Heart right ventricle (tissue), 16 donors: ENCODE data around the gene CABLES1. TPM values are rescaled to one million over a fixed set of nuclear protein-coding genes. Genes with fewer than 3 reads are reported as not detected.

Experiments used
- ATAC-seq, 8 donors: fragments of 200-7000 bp; cut with Tn5 transposase; one replicate each; pipeline ENCODE4 v1.9.1; 2020; ENCODE audit warnings: mild to moderate bottlenecking in 8 of 8, moderate library complexity in 8 of 8, moderate number of reproducible peaks in 1 of 8
- DNase-seq, 2 donors: peaks; one replicate each; pipeline ENCODE4 v3.0.0-alpha.2; 2020
- H3K27ac ChIP-seq, 10 donors: fragments of 200-600 bp; sonication (generic) in 2 of 10; one replicate each; pipeline versions ENCODE4 v1.5.0 to v1.8.0; 2020 to 2022; ENCODE audit warnings: mild to moderate bottlenecking in 3 of 10
- H3K27me3 ChIP-seq, 7 donors: fragments of 200-600 bp; one replicate each; pipeline ENCODE4 v1.8.0; 2021 to 2022; ENCODE audit warnings: mild to moderate bottlenecking in 2 of 7
- H3K36me3 ChIP-seq, 9 donors: fragments of 200-600 bp; sonication (generic) in 1 of 9; one replicate each; pipeline versions ENCODE4 v1.5.0 to v1.8.0; 2020 to 2022; ENCODE audit warnings: mild to moderate bottlenecking in 2 of 9
- H3K4me1 ChIP-seq, 9 donors: fragments of 200-600 bp; sonication (generic) in 1 of 9; one replicate each; pipeline versions ENCODE4 v1.5.0 to v1.8.0; 2020 to 2022; ENCODE audit warnings: mild to moderate bottlenecking in 4 of 9
- H3K4me3 ChIP-seq, 10 donors: fragments of 200-600 bp; sonication (generic) in 2 of 10; one replicate each; pipeline versions ENCODE4 v1.5.0 to v1.8.0; 2020 to 2022; ENCODE audit warnings: mild to moderate bottlenecking in 7 of 10, moderate library complexity in 2 of 10
- H3K9me3 ChIP-seq, 11 donors: fragments of 200-600 bp in 10 of 11; sonication (generic) in 2 of 11; one replicate each; pipeline versions ENCODE4 v1.5.0 to v1.8.0; 2013 to 2022; ENCODE audit warnings: mild to moderate bottlenecking in 2 of 11, control low read depth in 1 of 11, moderate library complexity in 1 of 11
- WGBS, 2 donors: extraction: QIAGEN DNeasy Blood & Tissue Kit; methylation state at CpG; one replicate each; pipeline ENCODE4 v1.1.7; 2013; ENCODE audit warnings: inconsistent platforms in 1 of 2; 5-methylcytosine and 5-hydroxymethylcytosine counted together
- intact Hi-C, 10 donors: fragments of 100-400 bp; cut with DNase I; formaldehyde crosslinking; loops; one replicate each; pipeline versions ENCODE4 v1.11.1 to v1.14.2; 2022
- polyA plus RNA-seq, 2 donors: library from polyadenylated mRNA; stranded (reverse); fragments of 200-250 nt; gene quantifications; one replicate each; pipeline ENCODE4 v1.2.3, GENCODE V29; 2013
- total RNA-seq, 10 donors: library from RNA; stranded (reverse); fragmentation: NEBNext Ultra II Directional in 3 of 10; extraction: Animal tissue kit (Norgen Biotek cat#: 25700) in 3 of 10; gene quantifications; one replicate each; pipeline versions ENCODE4 v1.2.1 to v1.2.4, GENCODE V29; 2021 to 2023
- TF ChIP-seq, protein P1 (sequence below), 9 donors: fragments of 200-600 bp; sonication (generic) in 2 of 9; IDR thresholded peaks; one replicate each; pipeline versions ENCODE4 v1.5.0 to v1.8.0; 2021 to 2022; ENCODE audit warnings: antibody characterized with exemption in 9 of 9, mild to moderate bottlenecking in 5 of 9, moderate library complexity in 1 of 9
- donor health status: Arrhythmogenic right ventricular cardiomyopathy.
- donor health status: ischemic (EF 13 %, LVEDD 7.1; RV severe dilation, severe dysfunction).
- donor health status: healthy with polysubstance abuse.
- donor health status: DM: no; HTN: yes; CAD: no.
- donor health status: DM: no; HTN: no; CAD: no.
- donor health status: ischemic (EF 25% LVEDD 6.9; RV normal size, moderate dysfunction).
- donor health status: ischemic (EF 25% LVEDD 5.7; RV mildly dilated, moderate dysfunction).
- donor health status: healthy.
- donor health status: DM: yes; HTN: yes; CAD: no.
- donor health status: Ischemic cardiomyopathy.
- donor health status: ischemic (EF 35%, LVEDD 5.7; RV mildly dilated, moderate dysfunction).
- donor health status: nonischemic (EF 11% LVEDD 7.7; RV severe dilation, severe dysfunction).
- donor health status: DM: yes; HTN: yes; CAD: no.
- donor health status: PGD.
- donor health status: ischemic (EF 29% LVEDD 5.4; RV normal size, mild dysfunction).
- donor health status: nonischemic (EF 23%, LVEDD 6.1; RV moderate dilation, normal function).

Gene CABLES1
- total and polyA plus RNA-seq, 12 donors = 1.0 to 2.2 (median 1.8) TPM

- Histone ChIP-seq H3K4me3 (no peak overlapping the region), H3K4me1 (peaks cover 10 to 40% (median 24%) of the 10 kb centered on the region in 9 donors), H3K27ac (no peak overlapping the region), H3K36me3 (no peaks in the 10 kb centered on the region), H3K27me3 (no peaks in the 10 kb centered on the region), H3K9me3 (no peaks in the 10 kb centered on the region)
- intact Hi-C loops = loop anchor here in 1 of 10 donors (5.0 kb wide), 1 partner anchor 131 kb away; no protein-coding TSS in a partner anchor
- WGBS, 2 donors = 87 to 88% methylated on average over 9 of the region's 9 CpGs
- TF ChIP-seq, protein P1, sequence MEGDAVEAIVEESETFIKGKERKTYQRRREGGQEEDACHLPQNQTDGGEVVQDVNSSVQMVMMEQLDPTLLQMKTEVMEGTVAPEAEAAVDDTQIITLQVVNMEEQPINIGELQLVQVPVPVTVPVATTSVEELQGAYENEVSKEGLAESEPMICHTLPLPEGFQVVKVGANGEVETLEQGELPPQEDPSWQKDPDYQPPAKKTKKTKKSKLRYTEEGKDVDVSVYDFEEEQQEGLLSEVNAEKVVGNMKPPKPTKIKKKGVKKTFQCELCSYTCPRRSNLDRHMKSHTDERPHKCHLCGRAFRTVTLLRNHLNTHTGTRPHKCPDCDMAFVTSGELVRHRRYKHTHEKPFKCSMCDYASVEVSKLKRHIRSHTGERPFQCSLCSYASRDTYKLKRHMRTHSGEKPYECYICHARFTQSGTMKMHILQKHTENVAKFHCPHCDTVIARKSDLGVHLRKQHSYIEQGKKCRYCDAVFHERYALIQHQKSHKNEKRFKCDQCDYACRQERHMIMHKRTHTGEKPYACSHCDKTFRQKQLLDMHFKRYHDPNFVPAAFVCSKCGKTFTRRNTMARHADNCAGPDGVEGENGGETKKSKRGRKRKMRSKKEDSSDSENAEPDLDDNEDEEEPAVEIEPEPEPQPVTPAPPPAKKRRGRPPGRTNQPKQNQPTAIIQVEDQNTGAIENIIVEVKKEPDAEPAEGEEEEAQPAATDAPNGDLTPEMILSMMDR (IDR thresholded peaks at IDR 0.05) = no peak
- ATAC-seq = no peak
- no peak for DNase-seq
Measured at GRCh38 chr18:23263551-23264235, 128.4 kb downstream of the CABLES1 start.

DNA sequence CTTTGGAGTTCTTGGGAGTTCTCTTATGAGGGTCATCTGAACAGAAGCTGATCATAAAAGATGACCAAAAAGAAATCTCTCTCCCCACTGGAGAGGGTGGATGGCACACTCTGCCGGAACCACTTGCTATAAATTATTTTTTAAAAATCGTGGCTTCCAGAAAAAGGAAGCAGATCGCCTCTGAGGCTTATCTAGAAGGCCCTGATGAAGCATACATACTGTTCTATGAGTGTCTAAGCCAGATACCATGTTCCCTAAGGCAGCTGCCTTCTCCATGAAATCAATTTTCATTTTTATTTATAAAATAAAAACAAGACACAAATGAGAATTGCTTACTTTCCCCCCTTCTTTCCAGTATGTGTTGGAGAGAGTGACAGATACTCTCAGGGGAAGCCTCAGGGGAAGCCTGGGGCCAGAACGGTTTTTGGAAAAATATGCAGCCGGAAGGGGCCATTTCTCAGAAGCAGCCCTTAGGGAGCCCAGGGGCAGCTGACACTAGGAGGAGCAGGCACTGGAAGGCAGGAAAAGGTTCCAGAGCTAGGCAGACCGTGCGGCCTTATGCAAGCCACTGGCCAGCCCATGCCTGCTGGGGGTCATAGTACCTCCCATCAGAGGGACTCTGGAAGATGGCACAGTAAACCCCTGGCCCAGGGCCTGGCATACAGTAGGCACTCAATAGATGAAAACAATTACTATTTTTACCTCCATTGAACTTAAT, 130.6 kb downstream of the CABLES1 start:
- TF ChIP-seq, protein P1 (IDR thresholded peaks at IDR 0.05) = no peak
- H3K4me1 ChIP-seq = peaks cover 0 to 19% (median 4%) of the 10 kb centered on the region in 9 donors
- no peaks in the 10 kb centered on the region for H3K27me3 ChIP-seq
- H3K9me3 ChIP-seq = peaks cover 0 to 19% (median 9%) of the 10 kb centered on the region in 11 donors
- H3K36me3 ChIP-seq = no peaks in the 10 kb centered on the region
- peak overlapping the region in 1 of 10 donors; percentile 48 for H3K27ac ChIP-seq
- DNase-seq (peak in 1 of 2 donors; percentile 19), ATAC-seq (peak in 7 of 8 donors; percentile 50 to 80 (median 57))
- WGBS, 2 donors = 59% methylated on average over 7 of the region's 7 CpGs
- intact Hi-C loops = no loop called here
- H3K4me3 ChIP-seq = no peak overlapping the region

- DNase-seq = no peak
- ATAC-seq = peak in 1 of 8 donors; percentile 7
- Histone ChIP-seq H3K4me3 (no peak overlapping the region), H3K27me3 (no peaks in the 10 kb centered on the region), H3K4me1 (peaks cover 0 to 16% (median 4%) of the 10 kb centered on the region in 9 donors), H3K27ac (no peak overlapping the region), H3K9me3 (peaks cover 0 to 25% (median 9%) of the 10 kb centered on the region in 11 donors), H3K36me3 (no peaks in the 10 kb centered on the region)
- WGBS, 2 donors = 92 to 94% methylated on average over 20 of the region's 20 CpGs
- TF ChIP-seq, protein P1 (IDR thresholded peaks at IDR 0.05) = no peak
- intact Hi-C loops = no loop called here
Measured at GRCh38 chr18:23266717-23267446, 131.6 kb downstream of the CABLES1 start.

DNA sequence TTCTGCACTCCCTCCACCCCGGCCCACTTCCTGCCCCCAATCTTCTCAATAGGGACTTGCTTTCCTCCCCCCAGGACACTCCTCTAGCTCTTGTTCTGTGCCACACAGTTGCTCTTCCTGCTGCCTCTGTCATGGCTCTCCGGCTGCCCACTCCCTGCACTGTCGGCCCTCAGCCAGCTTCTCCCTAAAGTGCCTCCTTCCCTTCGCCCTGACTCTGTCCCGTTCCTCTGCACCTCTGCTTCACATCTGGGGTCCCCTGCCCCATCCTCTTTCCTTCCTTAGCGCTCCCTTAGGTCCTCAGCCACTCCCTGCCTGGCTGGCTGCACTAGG, 132.1 kb downstream of the CABLES1 start:
- TF ChIP-seq, protein P1 (IDR thresholded peaks at IDR 0.05) = no peak
- Histone ChIP-seq H3K27me3 (no peaks in the 10 kb centered on the region), H3K4me3 (no peak overlapping the region), H3K9me3 (peaks cover 0 to 25% (median 9%) of the 10 kb centered on the region in 11 donors), H3K4me1 (peaks cover 0 to 16% (median 4%) of the 10 kb centered on the region in 9 donors), H3K27ac (no peak overlapping the region), H3K36me3 (no peaks in the 10 kb centered on the region)
- intact Hi-C loops = no loop called here
- WGBS, 2 donors = 88 to 93% methylated on average over 6 of the region's 6 CpGs
- DNase-seq = no peak
- no peak for ATAC-seq
